ENCODE measurements around the gene GPR75. TPM values are rescaled to one million over a fixed set of nuclear protein-coding genes. Genes with fewer than 3 reads are reported as not detected.

The GPR75 gene
- total RNA-seq, 4 donors from 2014 or later, result 0.80 to 19.6 (median 1.3) TPM

DNA sequence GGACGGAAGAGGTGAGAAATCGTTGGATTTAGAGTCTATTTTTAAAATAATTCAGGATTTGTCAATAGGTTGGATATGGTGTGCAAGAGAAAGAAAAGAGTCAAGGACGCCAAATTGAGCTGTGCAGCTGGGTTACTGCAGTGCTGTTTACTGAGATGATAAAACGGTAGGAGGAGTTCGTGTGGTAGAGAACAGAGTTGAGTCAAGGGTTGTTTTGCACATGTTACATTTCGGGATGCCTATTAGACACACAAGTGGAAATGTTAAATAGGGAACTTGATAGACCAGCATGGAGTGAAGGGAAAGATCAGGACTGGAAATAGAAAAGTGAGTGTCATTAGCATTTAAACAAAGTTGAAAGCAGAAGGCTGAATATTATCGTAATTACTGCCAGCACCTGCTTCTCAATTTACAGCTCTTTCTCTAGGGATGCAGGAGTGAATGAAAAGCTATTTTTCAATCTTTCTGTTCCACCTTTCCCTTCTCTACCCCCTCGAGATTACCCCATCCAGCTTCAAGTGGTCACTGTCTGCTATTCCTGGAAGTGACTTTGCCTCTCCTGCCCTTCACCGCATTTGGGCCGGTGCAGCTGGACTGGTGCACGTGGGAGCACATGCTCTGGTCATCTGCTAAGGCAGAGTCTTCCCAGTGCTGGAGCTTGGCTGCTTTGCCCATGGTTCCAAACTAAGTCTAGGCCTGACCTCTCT is 30.3 kb downstream of the GPR75 start:
- intact Hi-C loops (cut with DNase I; ENCODE audit: low total_unique reads) (no loop called here), in situ Hi-C loops (cut with MboI; ENCODE audit: low sequenced_read_pairs in 4 of 4) (no loop called here)
- ATAC-seq (peak; percentile 37 to 55), DNase-seq (peak; percentile 43 to 71)
- no peaks in the 10 kb centered on the region for H3K27me3 ChIP-seq
- H3K9me3 ChIP-seq, result no peaks in the 10 kb centered on the region
- no peaks in the 10 kb centered on the region for H3K36me3 ChIP-seq
- H3K4me3 ChIP-seq, result no peak overlapping the region
- peaks cover 16 to 23% of the 10 kb centered on the region in 2 donors for H3K4me1 ChIP-seq
- no peak for TF ChIP-seq POLR2A (IDR thresholded peaks at IDR 0.05)
- TF ChIP-seq, protein P1, sequence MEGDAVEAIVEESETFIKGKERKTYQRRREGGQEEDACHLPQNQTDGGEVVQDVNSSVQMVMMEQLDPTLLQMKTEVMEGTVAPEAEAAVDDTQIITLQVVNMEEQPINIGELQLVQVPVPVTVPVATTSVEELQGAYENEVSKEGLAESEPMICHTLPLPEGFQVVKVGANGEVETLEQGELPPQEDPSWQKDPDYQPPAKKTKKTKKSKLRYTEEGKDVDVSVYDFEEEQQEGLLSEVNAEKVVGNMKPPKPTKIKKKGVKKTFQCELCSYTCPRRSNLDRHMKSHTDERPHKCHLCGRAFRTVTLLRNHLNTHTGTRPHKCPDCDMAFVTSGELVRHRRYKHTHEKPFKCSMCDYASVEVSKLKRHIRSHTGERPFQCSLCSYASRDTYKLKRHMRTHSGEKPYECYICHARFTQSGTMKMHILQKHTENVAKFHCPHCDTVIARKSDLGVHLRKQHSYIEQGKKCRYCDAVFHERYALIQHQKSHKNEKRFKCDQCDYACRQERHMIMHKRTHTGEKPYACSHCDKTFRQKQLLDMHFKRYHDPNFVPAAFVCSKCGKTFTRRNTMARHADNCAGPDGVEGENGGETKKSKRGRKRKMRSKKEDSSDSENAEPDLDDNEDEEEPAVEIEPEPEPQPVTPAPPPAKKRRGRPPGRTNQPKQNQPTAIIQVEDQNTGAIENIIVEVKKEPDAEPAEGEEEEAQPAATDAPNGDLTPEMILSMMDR (IDR thresholded peaks at IDR 0.05 in 4 of 5, conservative IDR thresholded peaks at IDR 0.05 in 1 of 5), result no peak
- H3K27ac ChIP-seq, result peak overlapping the region; percentile 59 to 65 (median 61)

DNA sequence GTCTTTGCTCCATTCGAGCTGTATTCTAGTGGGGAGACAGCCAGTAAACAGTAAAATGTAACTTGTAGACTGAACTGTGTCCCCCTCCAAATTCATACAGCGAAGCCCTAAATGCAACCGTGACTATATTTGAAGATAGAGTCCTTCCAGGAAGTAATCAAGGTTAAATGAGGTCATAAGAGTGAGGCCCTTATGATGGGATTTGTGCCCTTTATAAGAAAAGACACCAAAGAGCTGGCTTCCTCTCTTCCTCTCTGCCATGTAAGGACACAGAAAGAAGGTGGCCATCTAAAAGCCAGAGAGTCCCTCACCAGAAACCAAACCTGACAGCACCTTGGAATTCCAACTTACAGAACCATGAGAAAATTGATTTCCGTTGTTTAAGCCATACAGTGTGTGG is 31.4 kb downstream of the GPR75 start:
- Histone ChIP-seq H3K27me3 (no peaks in the 10 kb centered on the region), H3K27ac (peak overlapping the region; percentile 45 to 76 (median 68)), H3K4me3 (no peak overlapping the region), H3K4me1 (peaks cover 16 to 23% of the 10 kb centered on the region in 2 donors), H3K36me3 (no peaks in the 10 kb centered on the region), H3K9me3 (no peaks in the 10 kb centered on the region)
- ATAC-seq (no peak), DNase-seq (no peak)
- TF ChIP-seq, protein P1 (IDR thresholded peaks at IDR 0.05 in 4 of 5, conservative IDR thresholded peaks at IDR 0.05 in 1 of 5), result no peak
- TF ChIP-seq POLR2A (IDR thresholded peaks at IDR 0.05), result no peak
- intact Hi-C loops (cut with DNase I; ENCODE audit: low total_unique reads) (no loop called here), in situ Hi-C loops (cut with MboI; ENCODE audit: low sequenced_read_pairs in 4 of 4) (no loop called here)

DNA sequence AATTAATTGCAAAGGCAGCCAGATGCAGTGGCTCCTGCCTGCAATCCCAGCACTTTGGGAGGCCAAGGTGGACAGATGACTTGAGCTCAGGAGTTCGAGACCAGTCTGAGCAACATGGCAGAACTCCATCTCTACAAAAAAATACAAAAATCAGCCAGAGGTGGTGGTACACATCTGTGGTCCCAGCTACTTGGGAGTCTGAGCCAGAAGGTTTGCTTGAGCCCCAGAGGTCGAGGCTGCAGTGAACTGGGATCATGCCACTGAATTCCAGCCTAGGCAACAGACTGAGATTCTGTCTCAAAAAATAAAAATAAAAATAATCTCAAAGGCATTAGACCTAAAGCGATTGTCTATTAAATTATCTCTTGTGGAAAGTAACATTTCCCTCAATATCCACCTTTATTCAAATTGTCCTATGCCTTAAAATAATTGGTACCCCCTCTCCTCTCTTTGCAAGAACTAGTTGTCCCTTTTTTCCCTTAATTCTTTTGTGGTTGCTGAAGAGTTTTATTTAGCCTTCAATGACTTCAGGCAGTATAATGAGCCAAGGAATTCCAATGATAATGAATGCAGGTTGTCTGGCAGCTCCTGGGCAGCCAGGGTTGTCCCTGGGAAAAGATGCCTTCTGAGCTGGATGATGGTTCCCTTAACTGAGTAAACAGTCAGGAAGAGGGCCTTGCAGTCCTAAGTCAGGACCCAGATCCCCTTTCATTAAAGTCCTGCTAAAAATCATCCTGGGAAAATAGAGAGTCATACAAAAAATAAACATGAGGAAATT is 32.2 kb downstream of the GPR75 start:
- Histone ChIP-seq H3K4me1 (peaks cover 16 to 23% of the 10 kb centered on the region in 2 donors), H3K9me3 (no peaks in the 10 kb centered on the region), H3K27me3 (no peaks in the 10 kb centered on the region), H3K27ac (peak overlapping the region; percentile 45 to 76 (median 68)), H3K4me3 (no peak overlapping the region), H3K36me3 (no peaks in the 10 kb centered on the region)
- no peak for TF ChIP-seq POLR2A (IDR thresholded peaks at IDR 0.05)
- TF ChIP-seq, protein P1 (IDR thresholded peaks at IDR 0.05 in 4 of 5, conservative IDR thresholded peaks at IDR 0.05 in 1 of 5), result no peak
- intact Hi-C loops (cut with DNase I; ENCODE audit: low total_unique reads) (no loop called here), in situ Hi-C loops (cut with MboI; ENCODE audit: low sequenced_read_pairs in 4 of 4) (no loop called here)
- DNase-seq (no peak), ATAC-seq (no peak)

DNA sequence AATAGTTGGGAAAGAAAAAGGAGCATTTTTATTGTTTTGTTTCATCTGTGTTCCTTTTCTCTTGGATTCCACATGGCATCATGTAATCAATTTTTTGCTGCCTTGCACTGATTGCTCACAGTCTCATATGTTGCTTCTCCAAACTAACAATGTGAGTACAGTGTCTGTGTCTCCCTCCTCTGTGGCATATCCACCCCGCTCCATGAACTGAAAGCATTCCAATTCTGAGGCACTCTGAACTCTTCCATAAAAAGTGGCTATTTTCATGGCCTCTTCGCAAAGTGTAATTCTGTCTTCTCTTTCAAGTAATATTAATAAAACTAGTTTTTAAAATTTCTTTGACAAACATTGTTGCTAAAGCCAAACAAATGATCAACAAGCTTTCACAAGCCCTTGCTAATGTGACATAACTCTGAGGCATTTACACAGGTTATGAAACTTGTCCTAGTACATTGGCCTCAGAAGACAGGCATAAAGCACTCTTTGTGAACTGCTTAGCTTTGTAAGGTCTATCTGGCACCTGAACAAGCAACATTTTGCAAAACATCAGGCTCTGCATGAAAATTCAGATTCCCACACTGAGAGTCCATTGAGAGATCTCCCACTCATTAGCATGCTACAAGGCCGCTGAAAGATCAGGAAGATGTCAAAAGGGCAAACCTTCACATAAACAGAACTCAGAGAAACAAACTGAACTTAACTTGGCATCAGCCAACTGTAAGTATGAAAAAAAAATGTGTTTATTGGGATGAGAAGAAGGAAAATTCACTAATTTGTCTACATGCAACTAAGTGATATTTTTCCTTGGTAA is 33.0 kb downstream of the GPR75 start:
- H3K27ac ChIP-seq, result peak overlapping the region; percentile 45 to 76 (median 68)
- DNase-seq (peak; percentile 31 to 33), ATAC-seq (peak; percentile 85 to 90)
- H3K9me3 ChIP-seq, result no peaks in the 10 kb centered on the region
- H3K27me3 ChIP-seq, result no peaks in the 10 kb centered on the region
- no peaks in the 10 kb centered on the region for H3K36me3 ChIP-seq
- H3K4me1 ChIP-seq, result peaks cover 16 to 23% of the 10 kb centered on the region in 2 donors
- in situ Hi-C loops (cut with MboI; ENCODE audit: low sequenced_read_pairs in 4 of 4) (no loop called here), intact Hi-C loops (cut with DNase I; ENCODE audit: low total_unique reads) (no loop called here)
- no peak overlapping the region for H3K4me3 ChIP-seq
- no peak for TF ChIP-seq POLR2A (IDR thresholded peaks at IDR 0.05)
- TF ChIP-seq, protein P1 (IDR thresholded peaks at IDR 0.05 in 4 of 5, conservative IDR thresholded peaks at IDR 0.05 in 1 of 5), result no peak

Data from gastrocnemius medialis (tissue), 4 donors.